NK-92 (cell line): ENCODE results near the gene PLAC8.
"Not testable (repeated sequence)": the region's sequence is repeated elsewhere in the genome, so short reads cannot be mapped to it uniquely, and the experiment has no call there.

ENCODE experiments used
- DNase-seq: peaks from one replicate; lab custom pipeline; 2025; ENCODE audit not compliant: unreplicated experiment; lab: John Stamatoyannopoulos, UW

Gene PLAC8

GRCh38 chr4:83114576-83114975, at the start of gene PLAC8:
Gene PLAC8, minus strand, starts transcription at chr4:83114729. Its CDS starts 6,808 bp downstream, at chr4:83107921.
- DNase-seq: no peak

- DNase-seq: no peak
These were observed 38.9 kb upstream of the PLAC8 start for GRCh38 chr4:83153417-83153816.

GRCh38 chr4:83152746-83153145, 38.2 kb upstream of the PLAC8 start:
- no peak for DNase-seq

GRCh38 chr4:83151651-83152050, 37.1 kb upstream of the PLAC8 start:
- DNase-seq: no peak

GRCh38 chr4:83150653-83151330, 36.3 kb upstream of the PLAC8 start:
- no peak for DNase-seq

GRCh38 chr4:83149865-83150652, 35.5 kb upstream of the PLAC8 start:
- DNase-seq: no peak

- no peak for DNase-seq
These were observed 32.3 kb upstream of the PLAC8 start for GRCh38 chr4:83146841-83147240.

GRCh38 chr4:83145776-83146175, 31.2 kb upstream of the PLAC8 start:
- not testable (repeated sequence) for DNase-seq

GRCh38 chr4:83139514-83140156, 25.1 kb upstream of the PLAC8 start:
- no peak for DNase-seq

GRCh38 chr4:83138946-83139345, 24.4 kb upstream of the PLAC8 start:
- DNase-seq: no peak

GRCh38 chr4:83132065-83132464, 17.5 kb upstream of the PLAC8 start:
- no peak for DNase-seq

- no peak for DNase-seq
These were observed 14.7 kb upstream of the PLAC8 start for GRCh38 chr4:83129264-83129663.

GRCh38 chr4:83128240-83128929, 13.9 kb upstream of the PLAC8 start:
- DNase-seq: no peak

GRCh38 chr4:83125738-83126141, 11.2 kb upstream of the PLAC8 start:
- DNase-seq: no peak

GRCh38 chr4:83124111-83124780, 9.7 kb upstream of the PLAC8 start:
- DNase-seq: no peak

GRCh38 chr4:83121246-83121645, 6.7 kb upstream of the PLAC8 start:
- DNase-seq: no peak

- DNase-seq: no peak
These were observed 4.3 kb upstream of the PLAC8 start for GRCh38 chr4:83118869-83119268.

- DNase-seq: no peak
These were observed 1.2 kb upstream of the PLAC8 start for GRCh38 chr4:83115656-83116285.

GRCh38 chr4:83115000-83115399, 471 bp upstream of the PLAC8 start:
- DNase-seq: no peak

- DNase-seq: no peak
These were observed 1.1 kb downstream of the PLAC8 start for GRCh38 chr4:83113429-83113786.
